A673 (cell line): ENCODE results near the gene TNFRSF18.

Experiments
- EZH2 ChIP-seq: fragments of 200-600 bp; sonication (generic); IDR thresholded peaks from 2 replicates; pipeline ENCODE4 v1.6.1; 2017; ENCODE audit warnings: borderline replicate concordance, low read depth, mild to moderate bottlenecking, mixed read lengths, antibody characterized with exemption, low read length; ENCODE audit not compliant: poor library complexity, severe bottlenecking
- TF ChIP-seq, protein P1 (sequence below): fragments of 300-800, 200-600 bp; sonication (generic); conservative IDR thresholded peaks from 2 replicates; pipeline ENCODE4 v1.5.1; 2017; ENCODE audit warnings: low read depth, mild to moderate bottlenecking, antibody characterized with exemption, low read length, moderate library complexity, mixed read lengths

DNA sequence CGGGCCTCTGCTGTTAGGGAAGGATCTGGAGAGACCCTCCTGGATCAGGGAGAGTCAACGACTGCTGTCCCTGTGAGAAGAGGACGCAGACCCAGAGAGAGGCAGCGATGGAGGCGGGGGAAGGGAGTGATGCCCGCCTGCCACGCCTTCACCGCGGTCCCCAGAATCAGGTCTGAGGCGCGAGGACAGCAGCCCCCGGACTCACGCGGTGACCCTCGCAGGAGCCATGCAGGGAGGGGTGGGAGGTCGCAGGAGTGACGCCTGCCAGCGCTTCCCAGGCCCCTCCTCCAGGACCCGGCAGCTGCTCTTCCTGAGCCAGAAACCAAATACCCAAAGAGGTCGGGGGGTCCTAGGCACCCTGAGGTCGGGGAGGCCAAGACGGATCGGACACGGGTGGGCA, 13.8 kb upstream of the TNFRSF18 start:
- TF ChIP-seq, protein P1, sequence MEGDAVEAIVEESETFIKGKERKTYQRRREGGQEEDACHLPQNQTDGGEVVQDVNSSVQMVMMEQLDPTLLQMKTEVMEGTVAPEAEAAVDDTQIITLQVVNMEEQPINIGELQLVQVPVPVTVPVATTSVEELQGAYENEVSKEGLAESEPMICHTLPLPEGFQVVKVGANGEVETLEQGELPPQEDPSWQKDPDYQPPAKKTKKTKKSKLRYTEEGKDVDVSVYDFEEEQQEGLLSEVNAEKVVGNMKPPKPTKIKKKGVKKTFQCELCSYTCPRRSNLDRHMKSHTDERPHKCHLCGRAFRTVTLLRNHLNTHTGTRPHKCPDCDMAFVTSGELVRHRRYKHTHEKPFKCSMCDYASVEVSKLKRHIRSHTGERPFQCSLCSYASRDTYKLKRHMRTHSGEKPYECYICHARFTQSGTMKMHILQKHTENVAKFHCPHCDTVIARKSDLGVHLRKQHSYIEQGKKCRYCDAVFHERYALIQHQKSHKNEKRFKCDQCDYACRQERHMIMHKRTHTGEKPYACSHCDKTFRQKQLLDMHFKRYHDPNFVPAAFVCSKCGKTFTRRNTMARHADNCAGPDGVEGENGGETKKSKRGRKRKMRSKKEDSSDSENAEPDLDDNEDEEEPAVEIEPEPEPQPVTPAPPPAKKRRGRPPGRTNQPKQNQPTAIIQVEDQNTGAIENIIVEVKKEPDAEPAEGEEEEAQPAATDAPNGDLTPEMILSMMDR: no peak
- TF ChIP-seq EZH2: no peak
